Body of pancreas (tissue), 4 donors: ENCODE measurements around the gene TAS2R9.

Experiments used
- POLR2A ChIP-seq, 3 donors: fragments of 450-650 bp; IDR thresholded peaks; one replicate each; pipeline ENCODE4 v1.6.1; 2016; ENCODE audit warnings: antibody characterized with exemption in 3 of 3, mild to moderate bottlenecking in 2 of 3
- TF ChIP-seq, protein P1 (sequence below), 7 experiments: fragments of 450-650 bp in 4 of 7; fragments of 200-600 bp in 3 of 7; sonication (generic) in 3 of 7; IDR thresholded peaks; one replicate each; pipeline ENCODE4 v1.5.1; 2016 to 2019; ENCODE audit warnings: antibody characterized with exemption in 7 of 7

DNA sequence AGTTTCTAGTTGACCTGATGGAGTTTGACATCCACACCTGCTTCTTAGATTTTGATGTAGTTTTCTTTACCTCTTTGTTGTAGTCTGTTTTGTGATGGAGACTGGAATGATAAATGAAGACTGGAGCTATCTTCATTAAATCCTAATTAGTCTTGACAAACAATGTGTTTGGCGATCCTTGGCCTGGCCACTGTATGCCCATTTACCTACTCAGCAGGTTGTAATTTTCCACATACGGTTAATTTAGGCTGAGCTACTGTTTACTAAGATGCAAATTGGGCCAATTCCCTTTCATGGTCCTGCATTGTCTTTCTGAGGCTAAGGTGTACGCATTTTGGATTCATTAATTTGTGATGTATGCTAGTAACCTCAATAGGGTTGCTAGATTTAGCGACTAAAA lies 7.4 kb downstream of the TAS2R9 start, which contains the start of gene TAS2R7:
- TF ChIP-seq POLR2A (IDR thresholded peaks at IDR 0.05), result no peak
- TF ChIP-seq, protein P1, sequence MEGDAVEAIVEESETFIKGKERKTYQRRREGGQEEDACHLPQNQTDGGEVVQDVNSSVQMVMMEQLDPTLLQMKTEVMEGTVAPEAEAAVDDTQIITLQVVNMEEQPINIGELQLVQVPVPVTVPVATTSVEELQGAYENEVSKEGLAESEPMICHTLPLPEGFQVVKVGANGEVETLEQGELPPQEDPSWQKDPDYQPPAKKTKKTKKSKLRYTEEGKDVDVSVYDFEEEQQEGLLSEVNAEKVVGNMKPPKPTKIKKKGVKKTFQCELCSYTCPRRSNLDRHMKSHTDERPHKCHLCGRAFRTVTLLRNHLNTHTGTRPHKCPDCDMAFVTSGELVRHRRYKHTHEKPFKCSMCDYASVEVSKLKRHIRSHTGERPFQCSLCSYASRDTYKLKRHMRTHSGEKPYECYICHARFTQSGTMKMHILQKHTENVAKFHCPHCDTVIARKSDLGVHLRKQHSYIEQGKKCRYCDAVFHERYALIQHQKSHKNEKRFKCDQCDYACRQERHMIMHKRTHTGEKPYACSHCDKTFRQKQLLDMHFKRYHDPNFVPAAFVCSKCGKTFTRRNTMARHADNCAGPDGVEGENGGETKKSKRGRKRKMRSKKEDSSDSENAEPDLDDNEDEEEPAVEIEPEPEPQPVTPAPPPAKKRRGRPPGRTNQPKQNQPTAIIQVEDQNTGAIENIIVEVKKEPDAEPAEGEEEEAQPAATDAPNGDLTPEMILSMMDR (IDR thresholded peaks at IDR 0.05), result no peak
